Testis (tissue), 3 donors: ENCODE measurements around the gene PRKCZ. TPM values are rescaled to one million over a fixed set of nuclear protein-coding genes. Genes with fewer than 3 reads are reported as not detected.

Experiments used
- DNase-seq: peaks from one replicate; pipeline ENCODE4 v3.0.0-alpha.2; 2019
- H3K27ac ChIP-seq, 2 donors: fragments of 200-600 bp; sonication (generic); one replicate each; pipeline ENCODE4 v1.5.1; 2019
- H3K27me3 ChIP-seq: fragments of 200-600 bp; sonication (generic); one replicate; pipeline ENCODE4 v1.5.1; 2019
- H3K36me3 ChIP-seq: fragments of 200-600 bp; sonication (generic); one replicate; pipeline ENCODE4 v1.5.1; 2017; ENCODE audit warnings: low read depth; ENCODE audit errors: missing control alignments
- H3K4me1 ChIP-seq: fragments of 200-600 bp; sonication (generic); one replicate; pipeline ENCODE4 v1.5.1; 2019
- H3K4me3 ChIP-seq, 2 donors: fragments of 200-600 bp; sonication (generic); one replicate each; pipeline ENCODE4 v1.5.1; 2017 to 2019
- H3K9me3 ChIP-seq: fragments of 200-600 bp; sonication (generic); one replicate; pipeline ENCODE4 v1.5.1; 2017
- CTCF ChIP-seq, 3 experiments: fragments of 450-650 bp in 2 of 3; fragments of 200-600 bp in 1 of 3; sonication (generic) in 1 of 3; IDR thresholded peaks; one replicate each; pipeline ENCODE4 v1.5.1; 2016 to 2019; ENCODE audit warnings: antibody characterized with exemption in 3 of 3, mild to moderate bottlenecking in 2 of 3, moderate library complexity in 1 of 3
- POLR2A ChIP-seq: fragments of 450-650 bp; IDR thresholded peaks from one replicate; pipeline ENCODE4 v1.6.1; 2017; ENCODE audit warnings: antibody characterized with exemption, mild to moderate bottlenecking, moderate library complexity
- WGBS, 2 donors: methylation state at CpG; one replicate each; pipeline ENCODE4 v1.1.5; 2018; 5-methylcytosine and 5-hydroxymethylcytosine counted together
- intact Hi-C: fragments of 100-400 bp; cut with DNase I; formaldehyde crosslinking; loops from one replicate; pipeline ENCODE4 v1.15.1; 2023; ENCODE audit warnings: low total_unique reads
- polyA plus RNA-seq: library from polyadenylated mRNA; stranded (reverse); fragments of 350-450 nt; fragmentation: Illumina TruSeq; extraction: RNeasy Lipid Tissue Mini Kit (QIAGEN cat#74804); gene quantifications from one replicate; pipeline ENCODE4 v1.2.3, GENCODE V29; 2014; ENCODE audit warnings: low read depth, low replicate concordance; ENCODE audit not compliant: insufficient read depth
- total RNA-seq, 2 donors: library from RNA; depleted of rRNA; stranded (reverse); fragments of >200 nt; gene quantifications; one replicate each; pipeline ENCODE4 v1.2.3, GENCODE V29; 2016

PRKCZ gene
- total and polyA plus RNA-seq, 3 donors from 2014 or later = 86.4 to 142 (median 123) TPM

- H3K27ac ChIP-seq = no peak overlapping the region
- 73 to 93% methylated on average over 15 to 22 of the region's 22 CpGs for WGBS, 2 donors
- no peak overlapping the region for H3K4me3 ChIP-seq
- TF ChIP-seq CTCF (IDR thresholded peaks at IDR 0.05) (no peak), POLR2A (no peak)
- intact Hi-C loops = no loop called here
- H3K4me1 ChIP-seq = no peaks in the 10 kb centered on the region
- no peaks in the 10 kb centered on the region for H3K36me3 ChIP-seq
- no peak for DNase-seq
- H3K27me3 ChIP-seq = no peaks in the 10 kb centered on the region
- H3K9me3 ChIP-seq = no peaks in the 10 kb centered on the region
Observed at GRCh38 chr1:2103901-2104590, 53.8 kb downstream of the PRKCZ start.

- Histone ChIP-seq H3K4me3 (no peak overlapping the region), H3K27me3 (no peaks in the 10 kb centered on the region), H3K4me1 (no peaks in the 10 kb centered on the region), H3K36me3 (no peaks in the 10 kb centered on the region), H3K9me3 (no peaks in the 10 kb centered on the region), H3K27ac (no peak overlapping the region)
- no peak for DNase-seq
- 55 to 61% methylated on average over 25 to 32 of the region's 32 CpGs for WGBS, 2 donors
- TF ChIP-seq POLR2A (no peak), CTCF (IDR thresholded peaks at IDR 0.05) (no peak)
- intact Hi-C loops = no loop called here
Observed at GRCh38 chr1:2104621-2105427, 54.6 kb downstream of the PRKCZ start.

GRCh38 chr1:2105781-2106524 lies 55.7 kb downstream of the PRKCZ start:
- DNase-seq = no peak
- H3K27me3 ChIP-seq = no peaks in the 10 kb centered on the region
- intact Hi-C loops = no loop called here
- H3K4me3 ChIP-seq = no peak overlapping the region
- TF ChIP-seq CTCF (IDR thresholded peaks at IDR 0.05) = no peak
- no peak for TF ChIP-seq POLR2A
- 92 to 95% methylated on average over 13 to 19 of the region's 19 CpGs for WGBS, 2 donors
- no peaks in the 10 kb centered on the region for H3K9me3 ChIP-seq
- H3K27ac ChIP-seq = no peak overlapping the region
- no peaks in the 10 kb centered on the region for H3K4me1 ChIP-seq
- H3K36me3 ChIP-seq = no peaks in the 10 kb centered on the region

- no peaks in the 10 kb centered on the region for H3K4me1 ChIP-seq
- TF ChIP-seq CTCF (IDR thresholded peaks at IDR 0.05) = no peak
- TF ChIP-seq POLR2A = no peak
- DNase-seq = no peak
- 88 to 89% methylated on average over 23 to 37 of the region's 37 CpGs for WGBS, 2 donors
- no peaks in the 10 kb centered on the region for H3K36me3 ChIP-seq
- intact Hi-C loops = no loop called here
- no peak overlapping the region for H3K4me3 ChIP-seq
- H3K9me3 ChIP-seq = no peaks in the 10 kb centered on the region
- H3K27ac ChIP-seq = no peak overlapping the region
- H3K27me3 ChIP-seq = no peaks in the 10 kb centered on the region
Observed at GRCh38 chr1:2106659-2107405, 56.6 kb downstream of the PRKCZ start.
